Neural progenitor cell (in vitro differentiated cells): ENCODE results near the gene ZDHHC14. TPM values are rescaled to one million over a fixed set of nuclear protein-coding genes. Genes with fewer than 3 reads are reported as not detected.

Experiments used
- DNase-seq: peaks from one replicate; pipeline ENCODE4 v3.0.0-alpha.2; 2016; ENCODE audit warnings: low spot score
- H2AFZ ChIP-seq: fragments of 200-600 bp; sonication (generic); replicated peaks from 2 replicates; pipeline ENCODE4 v1.6.1; 2016; ENCODE audit warnings: antibody characterized with exemption
- H3F3A ChIP-seq: fragments of 200-600 bp; sonication (generic); 2 replicates; pipeline ENCODE4 v1.6.1; 2016; ENCODE audit warnings: antibody characterized with exemption, low read depth
- H3K27ac ChIP-seq: fragments of 200-600 bp; sonication (generic); 2 replicates; pipeline ENCODE4 v1.5.1; 2016; ENCODE audit warnings: mild to moderate bottlenecking
- H3K27me3 ChIP-seq: fragments of 200-600 bp; sonication (generic); 2 replicates; pipeline ENCODE4 v1.6.1; 2016; ENCODE audit warnings: mild to moderate bottlenecking, moderate library complexity
- H3K36me3 ChIP-seq: fragments of 200-600 bp; sonication (generic); 2 replicates; pipeline ENCODE4 v1.5.1; 2016
- H3K4me1 ChIP-seq: fragments of 200-600 bp; sonication (generic); 2 replicates; pipeline ENCODE4 v1.6.1; 2016; ENCODE audit warnings: mixed run types
- H3K4me2 ChIP-seq: fragments of 200-600 bp; sonication (generic); 2 replicates; pipeline ENCODE4 v1.6.1; 2016
- H3K4me3 ChIP-seq: fragments of 200-600 bp; sonication (generic); 2 replicates; pipeline ENCODE4 v1.5.1; 2016
- H3K79me2 ChIP-seq: fragments of 200-600 bp; sonication (generic); 2 replicates; pipeline ENCODE4 v1.6.1; 2016; ENCODE audit warnings: low read depth
- H3K9ac ChIP-seq: fragments of 200-600 bp; sonication (generic); 2 replicates; pipeline ENCODE4 v1.6.1; 2016
- H3K9me3 ChIP-seq: fragments of 200-600 bp; sonication (generic); 2 replicates; pipeline ENCODE4 v1.5.1; 2016; ENCODE audit warnings: low read depth
- H4K20me1 ChIP-seq: fragments of 200-600 bp; sonication (generic); 2 replicates; pipeline ENCODE4 v1.6.1; 2016; ENCODE audit warnings: low read depth
- H3K27ac Mint-ChIP-seq: 3 replicates; pipeline ENCODE4 v1.8.0; 2021; ENCODE audit warnings: mixed read lengths
- H3K27me3 Mint-ChIP-seq: 2 replicates; pipeline ENCODE4 v1.8.0; 2022; ENCODE audit warnings: low read depth, mild to moderate bottlenecking, inconsistent platforms, moderate library complexity, mixed read lengths; ENCODE audit not compliant: insufficient read depth
- H3K36me3 Mint-ChIP-seq: 3 replicates; pipeline ENCODE4 v1.8.0; 2021; ENCODE audit warnings: mixed read lengths
- H3K4me1 Mint-ChIP-seq: 3 replicates; pipeline ENCODE4 v1.8.0; 2021; ENCODE audit warnings: mixed read lengths
- H3K4me3 Mint-ChIP-seq: 3 replicates; pipeline ENCODE4 v1.8.0; 2021; ENCODE audit warnings: mild to moderate bottlenecking, moderate library complexity, mixed read lengths
- H3K9me3 Mint-ChIP-seq: 3 replicates; pipeline ENCODE4 v1.8.0; 2020; ENCODE audit warnings: mixed read lengths
- EZH2 ChIP-seq: fragments of 200-600 bp; sonication (generic); IDR thresholded peaks from 2 replicates; pipeline ENCODE4 v1.6.1; 2017; ENCODE audit warnings: antibody characterized with exemption, mild to moderate bottlenecking, moderate library complexity
- EZH2phosphoT487 ChIP-seq: fragments of 200-600 bp; sonication (generic); IDR thresholded peaks from 2 replicates; pipeline ENCODE4 v1.6.1; 2017; ENCODE audit warnings: antibody characterized with exemption
- total RNA-seq: library from RNA; depleted of rRNA; stranded (reverse); fragments of >200 nt; gene quantifications from 2 replicates; pipeline ENCODE4 v1.2.3, GENCODE V29; 2015; ENCODE audit warnings: low replicate concordance
- TF ChIP-seq, protein P1 (sequence below): fragments of 200-600 bp; sonication (generic); IDR thresholded peaks from 2 replicates; pipeline ENCODE4 v1.5.1; 2017; ENCODE audit warnings: antibody characterized with exemption, mild to moderate bottlenecking

Gene ZDHHC14
- total RNA-seq, 1 donor from 2014 or later: 14.5 TPM

- no peaks in the 10 kb centered on the region for H3K27me3 Mint-ChIP-seq
- no peaks in the 10 kb centered on the region for H3K9me3 Mint-ChIP-seq
- no peak for DNase-seq
- no peak overlapping the region for H3K4me2 ChIP-seq
- H3K4me3 Mint-ChIP-seq: no peak overlapping the region
- H3K27me3 ChIP-seq: no peaks in the 10 kb centered on the region
- no peaks in the 10 kb centered on the region for H4K20me1 ChIP-seq
- H3K27ac ChIP-seq: no peak overlapping the region
- H3K9me3 ChIP-seq: no peaks in the 10 kb centered on the region
- no peaks in the 10 kb centered on the region for H3K36me3 Mint-ChIP-seq
- no peak overlapping the region for H3K4me3 ChIP-seq
- TF ChIP-seq, protein P1, sequence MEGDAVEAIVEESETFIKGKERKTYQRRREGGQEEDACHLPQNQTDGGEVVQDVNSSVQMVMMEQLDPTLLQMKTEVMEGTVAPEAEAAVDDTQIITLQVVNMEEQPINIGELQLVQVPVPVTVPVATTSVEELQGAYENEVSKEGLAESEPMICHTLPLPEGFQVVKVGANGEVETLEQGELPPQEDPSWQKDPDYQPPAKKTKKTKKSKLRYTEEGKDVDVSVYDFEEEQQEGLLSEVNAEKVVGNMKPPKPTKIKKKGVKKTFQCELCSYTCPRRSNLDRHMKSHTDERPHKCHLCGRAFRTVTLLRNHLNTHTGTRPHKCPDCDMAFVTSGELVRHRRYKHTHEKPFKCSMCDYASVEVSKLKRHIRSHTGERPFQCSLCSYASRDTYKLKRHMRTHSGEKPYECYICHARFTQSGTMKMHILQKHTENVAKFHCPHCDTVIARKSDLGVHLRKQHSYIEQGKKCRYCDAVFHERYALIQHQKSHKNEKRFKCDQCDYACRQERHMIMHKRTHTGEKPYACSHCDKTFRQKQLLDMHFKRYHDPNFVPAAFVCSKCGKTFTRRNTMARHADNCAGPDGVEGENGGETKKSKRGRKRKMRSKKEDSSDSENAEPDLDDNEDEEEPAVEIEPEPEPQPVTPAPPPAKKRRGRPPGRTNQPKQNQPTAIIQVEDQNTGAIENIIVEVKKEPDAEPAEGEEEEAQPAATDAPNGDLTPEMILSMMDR: no peak
- H3K4me1 ChIP-seq: peaks cover 6% of the 10 kb centered on the region
- H3K36me3 ChIP-seq: no peaks in the 10 kb centered on the region
- no peaks in the 10 kb centered on the region for H3F3A ChIP-seq
- no peaks in the 10 kb centered on the region for H3K79me2 ChIP-seq
- no peak overlapping the region for H3K27ac Mint-ChIP-seq
- H2AFZ ChIP-seq: no peak overlapping the region
- no peak overlapping the region for H3K9ac ChIP-seq
- peaks cover 45% of the 10 kb centered on the region for H3K4me1 Mint-ChIP-seq
Measured at GRCh38 chr6:157433678-157434081, 52.7 kb downstream of the ZDHHC14 start.

DNA sequence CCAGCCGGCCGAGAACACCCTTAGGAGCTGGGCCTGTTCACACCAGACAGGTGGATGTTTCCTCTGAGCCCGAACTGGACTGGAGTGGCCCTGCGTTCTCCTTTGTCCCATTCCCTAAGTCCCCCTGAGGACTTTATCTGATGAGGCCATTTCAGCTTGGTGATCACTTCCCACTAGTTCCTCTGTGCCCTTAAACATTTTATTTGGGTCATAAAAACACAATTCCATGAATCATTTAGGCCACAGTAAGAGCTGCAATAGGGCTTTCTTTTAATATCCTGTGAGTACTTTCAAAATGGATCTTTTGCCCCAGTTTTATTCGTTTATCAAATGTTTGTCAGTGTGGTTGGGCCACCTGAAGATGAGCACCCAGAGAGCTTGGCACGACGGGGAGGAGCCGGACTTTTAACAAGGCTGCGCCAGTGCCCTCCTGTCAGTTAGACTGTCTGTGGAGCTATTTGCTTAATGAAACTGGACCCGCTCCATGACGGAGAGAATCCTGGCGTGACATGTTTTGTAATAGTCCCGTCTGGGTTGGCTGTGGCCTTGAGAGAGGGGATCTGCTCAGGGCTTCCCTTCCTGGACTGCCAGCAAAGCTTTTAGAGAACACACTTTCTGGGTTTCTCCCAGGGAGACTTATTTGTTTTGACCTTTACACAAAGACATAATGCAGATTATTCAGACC, 53.5 kb downstream of the ZDHHC14 start:
- Histone ChIP-seq H3K9me3 (no peaks in the 10 kb centered on the region), H3K9ac (no peak overlapping the region), H3K4me2 (no peak overlapping the region), H3K4me3 (no peak overlapping the region), H3F3A (no peaks in the 10 kb centered on the region), H2AFZ (no peak overlapping the region), H4K20me1 (no peaks in the 10 kb centered on the region), H3K79me2 (no peaks in the 10 kb centered on the region), H3K27ac (no peak overlapping the region), H3K27me3 (no peaks in the 10 kb centered on the region), H3K36me3 (no peaks in the 10 kb centered on the region), H3K4me1 (peaks cover 6% of the 10 kb centered on the region)
- H3K4me3 Mint-ChIP-seq: no peak overlapping the region
- TF ChIP-seq, protein P1: no peak
- TF ChIP-seq EZH2phosphoT487: no peak
- no peak for TF ChIP-seq EZH2
- DNase-seq: no peak
- H3K27me3 Mint-ChIP-seq: no peaks in the 10 kb centered on the region
- H3K27ac Mint-ChIP-seq: peak overlapping the region; percentile 11
- H3K4me1 Mint-ChIP-seq: peaks cover 42% of the 10 kb centered on the region
- no peaks in the 10 kb centered on the region for H3K36me3 Mint-ChIP-seq
- H3K9me3 Mint-ChIP-seq: no peaks in the 10 kb centered on the region

GRCh38 chr6:157436219-157436943, 55.4 kb downstream of the ZDHHC14 start:
- H4K20me1 ChIP-seq: no peaks in the 10 kb centered on the region
- H3K27me3 ChIP-seq: no peaks in the 10 kb centered on the region
- peaks cover 6% of the 10 kb centered on the region for H3K4me1 ChIP-seq
- Mint-ChIP-seq H3K36me3 (no peaks in the 10 kb centered on the region), H3K4me3 (no peak overlapping the region), H3K9me3 (no peaks in the 10 kb centered on the region), H3K4me1 (peaks cover 42% of the 10 kb centered on the region), H3K27me3 (no peaks in the 10 kb centered on the region), H3K27ac (peak overlapping the region; percentile 77)
- no peak for DNase-seq
- no peaks in the 10 kb centered on the region for H3F3A ChIP-seq
- H3K9me3 ChIP-seq: no peaks in the 10 kb centered on the region
- TF ChIP-seq EZH2phosphoT487 (no peak), EZH2 (no peak)
- TF ChIP-seq, protein P1: no peak
- H3K27ac ChIP-seq: no peak overlapping the region
- no peak overlapping the region for H3K9ac ChIP-seq
- H3K4me3 ChIP-seq: no peak overlapping the region
- H2AFZ ChIP-seq: no peak overlapping the region
- no peaks in the 10 kb centered on the region for H3K36me3 ChIP-seq
- no peak overlapping the region for H3K4me2 ChIP-seq
- H3K79me2 ChIP-seq: no peaks in the 10 kb centered on the region
